Activated T-helper 17 cell treated with anti-CD3 and anti-CD28 coated beads, Interleukin-2, amount 50 U/mL, for 72 hours (primary cell): ENCODE data around the gene PDCD4. TPM values are rescaled to one million over a fixed set of nuclear protein-coding genes. Genes with fewer than 3 reads are reported as not detected.
A peak's percentile ranks its signal among the peaks of the same experiment; 100 is the strongest.

ENCODE experiments used
- ATAC-seq: fragments of 150-1000 bp; cut with Tn5 transposase; replicated peaks from 2 replicates; pipeline ENCODE4 v1.10.0; 2021; ENCODE audit warnings: mild to moderate bottlenecking, moderate library complexity
- H3K27ac Mint-ChIP-seq: one replicate; pipeline ENCODE4 v1.8.0; 2022; ENCODE audit warnings: mixed read lengths
- H3K27me3 Mint-ChIP-seq: one replicate; pipeline ENCODE4 v1.8.0; 2022; ENCODE audit warnings: mixed read lengths
- H3K36me3 Mint-ChIP-seq: one replicate; pipeline ENCODE4 v1.8.0; 2022; ENCODE audit warnings: low read depth, mild to moderate bottlenecking, mixed read lengths
- H3K4me1 Mint-ChIP-seq: one replicate; pipeline ENCODE4 v1.8.0; 2022; ENCODE audit warnings: mixed read lengths
- H3K4me3 Mint-ChIP-seq: one replicate; pipeline ENCODE4 v1.8.0; 2022; ENCODE audit warnings: mild to moderate bottlenecking, mixed read lengths
- H3K9me3 Mint-ChIP-seq: one replicate; pipeline ENCODE4 v1.8.0; 2022; ENCODE audit warnings: mixed read lengths
- total RNA-seq, 2 donors: library from RNA; stranded (reverse); gene quantifications; one replicate each; pipeline ENCODE4 v1.2.3, GENCODE V29; 2022

The PDCD4 gene
- total RNA-seq, 2 donors from 2014 or later = 59.0 to 140 TPM

DNA sequence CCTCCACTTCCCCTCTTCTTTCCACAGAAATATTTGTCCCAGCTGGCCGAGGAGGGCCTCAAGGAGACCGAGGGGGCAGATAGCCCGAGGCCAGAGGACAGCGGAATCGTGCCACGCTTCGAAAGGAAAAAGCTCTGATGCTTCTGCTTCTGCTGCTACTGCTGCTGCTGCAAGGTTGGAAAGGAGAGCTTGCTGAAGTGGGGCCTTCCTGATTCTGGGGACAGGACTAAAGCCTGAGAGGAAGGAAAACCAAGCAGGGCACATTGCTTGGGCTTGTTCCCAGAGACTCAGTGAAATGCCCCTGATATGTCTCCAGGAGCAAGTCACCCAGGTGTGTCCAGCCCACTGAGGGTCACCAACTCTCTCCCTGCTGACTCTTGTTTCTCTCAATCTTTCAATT lies 35.9 kb upstream of the PDCD4 start:
- Mint-ChIP-seq H3K27ac (peak overlapping the region; percentile 33), H3K4me3 (no peak overlapping the region), H3K36me3 (no peaks in the 10 kb centered on the region), H3K4me1 (peaks cover 5% of the 10 kb centered on the region), H3K9me3 (no peaks in the 10 kb centered on the region), H3K27me3 (no peaks in the 10 kb centered on the region)
- no peak for ATAC-seq

DNA sequence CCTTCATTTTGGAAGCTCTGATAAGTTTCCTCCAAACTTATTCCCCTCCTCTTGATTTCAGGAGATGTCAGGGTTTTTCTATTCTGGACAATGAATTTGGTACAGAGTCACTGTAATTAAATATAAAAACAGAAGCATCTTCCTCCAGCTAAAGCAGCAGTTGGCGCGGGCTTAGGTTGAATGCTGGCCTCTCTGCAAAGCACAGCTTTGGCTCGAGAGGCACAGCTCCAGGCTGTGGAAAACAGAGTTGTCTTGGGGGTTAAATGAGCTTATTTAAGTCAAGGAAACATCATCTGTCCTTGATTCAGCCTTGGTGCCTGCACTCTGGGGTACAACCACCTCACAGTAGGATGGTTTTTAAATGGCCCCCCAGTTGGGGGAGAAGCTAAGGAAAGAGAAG lies 35.0 kb upstream of the PDCD4 start:
- no peaks in the 10 kb centered on the region for H3K27me3 Mint-ChIP-seq
- H3K4me3 Mint-ChIP-seq = no peak overlapping the region
- no peaks in the 10 kb centered on the region for H3K9me3 Mint-ChIP-seq
- peaks cover 6% of the 10 kb centered on the region for H3K4me1 Mint-ChIP-seq
- no peaks in the 10 kb centered on the region for H3K36me3 Mint-ChIP-seq
- no peak overlapping the region for H3K27ac Mint-ChIP-seq
- ATAC-seq = no peak

- Mint-ChIP-seq H3K4me1 (peaks cover 14% of the 10 kb centered on the region), H3K36me3 (no peaks in the 10 kb centered on the region), H3K4me3 (no peak overlapping the region), H3K27ac (no peak overlapping the region), H3K27me3 (no peaks in the 10 kb centered on the region), H3K9me3 (no peaks in the 10 kb centered on the region)
- ATAC-seq = no peak
Measured at GRCh38 chr10:110837418-110838171, 34.1 kb upstream of the PDCD4 start.

DNA sequence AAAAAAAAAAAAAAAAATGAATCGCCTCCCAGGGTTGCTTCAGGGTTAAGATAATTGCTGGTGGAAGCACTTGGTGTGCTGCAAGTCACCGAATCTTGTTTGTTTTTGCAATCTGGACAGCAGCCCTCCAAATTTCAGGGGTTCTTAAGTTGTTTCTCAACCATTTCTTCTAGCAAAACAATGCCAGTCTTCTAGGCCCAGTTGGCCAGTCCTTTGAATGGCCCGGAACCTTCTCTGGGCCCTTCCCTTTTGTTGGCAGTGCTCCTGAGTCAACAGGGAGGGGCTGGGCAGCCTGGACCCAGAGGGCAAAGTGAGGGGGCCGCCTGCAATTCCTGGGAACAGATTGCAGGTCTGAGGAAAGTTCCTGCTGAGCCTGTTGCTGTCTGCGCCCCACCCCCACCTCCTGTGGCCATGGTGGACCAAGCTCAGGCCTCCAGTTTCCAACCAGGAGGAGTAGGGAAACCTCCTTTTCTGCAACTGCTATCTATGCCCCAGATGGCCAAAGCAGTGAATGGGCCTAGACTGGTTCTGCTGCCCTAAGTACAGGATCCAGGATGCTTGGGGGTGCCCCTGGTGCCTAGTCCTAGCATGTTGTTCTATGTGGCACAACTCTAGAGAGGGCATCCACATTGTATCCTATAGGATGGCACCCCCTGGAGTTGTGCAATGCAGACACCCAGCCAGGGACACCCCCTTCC lies 31.4 kb upstream of the PDCD4 start:
- H3K27me3 Mint-ChIP-seq = no peaks in the 10 kb centered on the region
- peaks cover 23% of the 10 kb centered on the region for H3K4me1 Mint-ChIP-seq
- no peak overlapping the region for H3K4me3 Mint-ChIP-seq
- H3K27ac Mint-ChIP-seq = no peak overlapping the region
- peaks cover 4% of the 10 kb centered on the region for H3K9me3 Mint-ChIP-seq
- no peak for ATAC-seq
- H3K36me3 Mint-ChIP-seq = no peaks in the 10 kb centered on the region

GRCh38 chr10:110840923-110841428 lies 30.8 kb upstream of the PDCD4 start:
- no peak for ATAC-seq

GRCh38 chr10:110841767-110842267 lies 29.9 kb upstream of the PDCD4 start:
- Mint-ChIP-seq H3K27me3 (no peaks in the 10 kb centered on the region), H3K27ac (no peak overlapping the region), H3K9me3 (peaks cover 4% of the 10 kb centered on the region), H3K36me3 (no peaks in the 10 kb centered on the region), H3K4me1 (peaks cover 23% of the 10 kb centered on the region), H3K4me3 (no peak overlapping the region)
- ATAC-seq = no peak

More at GRCh38 chr10:110840923-110841428, 30.8 kb upstream of the PDCD4 start:
- H3K9me3 Mint-ChIP-seq = peaks cover 4% of the 10 kb centered on the region
- peak overlapping the region; percentile 44 for H3K27ac Mint-ChIP-seq
- H3K4me3 Mint-ChIP-seq = no peak overlapping the region
- H3K36me3 Mint-ChIP-seq = no peaks in the 10 kb centered on the region
- H3K27me3 Mint-ChIP-seq = no peaks in the 10 kb centered on the region
- H3K4me1 Mint-ChIP-seq = peaks cover 23% of the 10 kb centered on the region

GRCh38 chr10:110842326-110842904 lies 29.3 kb upstream of the PDCD4 start:
- H3K9me3 Mint-ChIP-seq = peaks cover 4% of the 10 kb centered on the region
- H3K27ac Mint-ChIP-seq = peak overlapping the region; percentile 39
- H3K4me3 Mint-ChIP-seq = peak overlapping the region; percentile 24
- no peaks in the 10 kb centered on the region for H3K27me3 Mint-ChIP-seq
- no peaks in the 10 kb centered on the region for H3K36me3 Mint-ChIP-seq
- no peak for ATAC-seq
- H3K4me1 Mint-ChIP-seq = peaks cover 25% of the 10 kb centered on the region

- no peaks in the 10 kb centered on the region for H3K36me3 Mint-ChIP-seq
- peaks cover 4% of the 10 kb centered on the region for H3K9me3 Mint-ChIP-seq
- ATAC-seq = peak; percentile 89
- peak overlapping the region; percentile 24 for H3K4me3 Mint-ChIP-seq
- H3K27ac Mint-ChIP-seq = peak overlapping the region; percentile 39
- H3K4me1 Mint-ChIP-seq = peaks cover 23% of the 10 kb centered on the region
- no peaks in the 10 kb centered on the region for H3K27me3 Mint-ChIP-seq
Measured at GRCh38 chr10:110843031-110843430, 28.7 kb upstream of the PDCD4 start.

GRCh38 chr10:110843796-110844616 lies 27.7 kb upstream of the PDCD4 start:
- no peaks in the 10 kb centered on the region for H3K36me3 Mint-ChIP-seq
- no peak overlapping the region for H3K4me3 Mint-ChIP-seq
- no peaks in the 10 kb centered on the region for H3K27me3 Mint-ChIP-seq
- peak overlapping the region; percentile 45 for H3K27ac Mint-ChIP-seq
- no peak for ATAC-seq
- peaks cover 4% of the 10 kb centered on the region for H3K9me3 Mint-ChIP-seq
- peaks cover 27% of the 10 kb centered on the region for H3K4me1 Mint-ChIP-seq

GRCh38 chr10:110844617-110844881 lies 27.2 kb upstream of the PDCD4 start:
- ATAC-seq = no peak
- no peak overlapping the region for H3K4me3 Mint-ChIP-seq
- H3K36me3 Mint-ChIP-seq = no peaks in the 10 kb centered on the region
- H3K27ac Mint-ChIP-seq = peak overlapping the region; percentile 45
- H3K4me1 Mint-ChIP-seq = peaks cover 28% of the 10 kb centered on the region
- peaks cover 4% of the 10 kb centered on the region for H3K9me3 Mint-ChIP-seq
- H3K27me3 Mint-ChIP-seq = no peaks in the 10 kb centered on the region

- Mint-ChIP-seq H3K27ac (peak overlapping the region; percentile 45), H3K9me3 (peaks cover 4% of the 10 kb centered on the region), H3K4me1 (peaks cover 28% of the 10 kb centered on the region), H3K27me3 (no peaks in the 10 kb centered on the region), H3K4me3 (no peak overlapping the region), H3K36me3 (no peaks in the 10 kb centered on the region)
- ATAC-seq = no peak
Measured at GRCh38 chr10:110845192-110845755, 26.5 kb upstream of the PDCD4 start.

DNA sequence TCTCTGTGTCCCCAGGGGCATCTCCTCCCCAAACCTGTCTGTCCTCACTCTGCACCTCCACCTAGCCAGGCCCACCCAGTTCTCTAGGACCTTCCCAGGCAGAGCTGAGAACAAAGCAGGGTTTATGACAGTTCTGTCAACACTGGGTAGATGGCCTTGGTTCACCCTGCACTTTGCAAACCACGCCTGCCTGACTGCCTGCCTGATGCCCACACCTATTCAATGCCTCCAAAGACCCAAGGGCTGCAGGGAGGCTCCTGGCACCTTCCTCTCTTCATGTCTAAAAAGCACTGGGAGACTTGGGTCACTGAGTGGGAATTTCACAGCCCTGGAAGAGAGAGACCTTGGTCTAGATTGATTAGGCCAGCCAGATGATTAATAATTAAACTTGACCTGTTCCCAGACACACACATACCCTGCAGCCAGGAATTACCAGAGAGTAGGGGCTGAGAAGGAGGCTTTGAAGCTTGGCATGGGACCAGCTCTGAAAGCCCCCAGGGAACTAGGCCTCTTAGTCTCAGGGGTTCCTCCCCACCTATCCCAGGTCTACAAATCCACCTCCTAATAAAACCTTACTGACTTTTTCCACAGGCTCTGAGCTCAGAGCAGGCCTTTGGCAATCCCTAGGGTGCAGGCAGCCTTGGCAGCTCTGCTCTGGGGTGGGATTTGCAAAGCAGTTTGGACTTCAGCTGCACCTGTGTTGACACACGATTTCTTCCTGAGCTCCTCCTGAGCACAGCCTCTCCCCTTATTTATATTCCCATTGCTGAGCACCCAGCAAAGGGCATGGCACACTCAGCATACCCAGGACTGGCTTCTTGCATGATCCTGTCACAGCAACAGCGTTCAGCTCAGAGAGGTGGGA lies 25.7 kb upstream of the PDCD4 start:
- H3K36me3 Mint-ChIP-seq = no peaks in the 10 kb centered on the region
- peaks cover 4% of the 10 kb centered on the region for H3K9me3 Mint-ChIP-seq
- H3K27me3 Mint-ChIP-seq = no peaks in the 10 kb centered on the region
- H3K4me3 Mint-ChIP-seq = no peak overlapping the region
- no peak for ATAC-seq
- peak overlapping the region; percentile 66 for H3K27ac Mint-ChIP-seq
- H3K4me1 Mint-ChIP-seq = peaks cover 32% of the 10 kb centered on the region

GRCh38 chr10:110847374-110847773 lies 24.4 kb upstream of the PDCD4 start:
- no peaks in the 10 kb centered on the region for H3K27me3 Mint-ChIP-seq
- H3K27ac Mint-ChIP-seq = peak overlapping the region; percentile 29
- no peak overlapping the region for H3K4me3 Mint-ChIP-seq
- peaks cover 4% of the 10 kb centered on the region for H3K9me3 Mint-ChIP-seq
- H3K4me1 Mint-ChIP-seq = peaks cover 34% of the 10 kb centered on the region
- no peak for ATAC-seq
- H3K36me3 Mint-ChIP-seq = no peaks in the 10 kb centered on the region
